Measurements from ENCODE around the gene SAMD13.
"Not testable (repeated sequence)": the region's sequence is repeated elsewhere in the genome, so short reads cannot be mapped to it uniquely, and the experiment has no call there.

The SAMD13 gene

GRCh38 chr1:84280912-84281311, 20.6 kb upstream of the SAMD13 start:
- DNase-seq (ENCODE audit: low read depth) = no peak
- no peak overlapping the region for H3K4me3 ChIP-seq (ENCODE audit: control insufficient read depth, low read depth, low read length)
- TF ChIP-seq CTCF (conservative IDR thresholded peaks at IDR 0.05; ENCODE audit: control insufficient read depth, insufficient read depth, low read depth, low read length) = no peak

GRCh38 chr1:84282780-84283333, 18.7 kb upstream of the SAMD13 start:
- no peak overlapping the region for H3K4me3 ChIP-seq (ENCODE audit: control insufficient read depth, low read depth, low read length)
- TF ChIP-seq CTCF (conservative IDR thresholded peaks at IDR 0.05; ENCODE audit: control insufficient read depth, insufficient read depth, low read depth, low read length) = no peak
- DNase-seq (ENCODE audit: low read depth) = no peak

GRCh38 chr1:84283381-84283780, 18.1 kb upstream of the SAMD13 start:
- TF ChIP-seq CTCF (conservative IDR thresholded peaks at IDR 0.05; ENCODE audit: control insufficient read depth, insufficient read depth, low read depth, low read length) = no peak
- DNase-seq (ENCODE audit: low read depth) = no peak
- no peak overlapping the region for H3K4me3 ChIP-seq (ENCODE audit: control insufficient read depth, low read depth, low read length)

GRCh38 chr1:84286071-84286470, 15.4 kb upstream of the SAMD13 start:
- peak; percentile 58 for DNase-seq (ENCODE audit: low read depth)
- TF ChIP-seq CTCF (conservative IDR thresholded peaks at IDR 0.05; ENCODE audit: control insufficient read depth, insufficient read depth, low read depth, low read length) = no peak
- no peak overlapping the region for H3K4me3 ChIP-seq (ENCODE audit: control insufficient read depth, low read depth, low read length)

- not testable (repeated sequence) for DNase-seq (ENCODE audit: low read depth); H3K4me3 ChIP-seq (ENCODE audit: control insufficient read depth, low read depth, low read length)
These were observed 14.1 kb upstream of the SAMD13 start for GRCh38 chr1:84287389-84287788.

GRCh38 chr1:84289169-84289785, 12.2 kb upstream of the SAMD13 start:
- no peak overlapping the region for H3K4me3 ChIP-seq (ENCODE audit: control insufficient read depth, low read depth, low read length)
- no peak for TF ChIP-seq CTCF (conservative IDR thresholded peaks at IDR 0.05; ENCODE audit: control insufficient read depth, insufficient read depth, low read depth, low read length)
- no peak for DNase-seq (ENCODE audit: low read depth)

- no peak for DNase-seq (ENCODE audit: low read depth)
- no peak overlapping the region for H3K4me3 ChIP-seq (ENCODE audit: control insufficient read depth, low read depth, low read length)
- no peak for TF ChIP-seq CTCF (conservative IDR thresholded peaks at IDR 0.05; ENCODE audit: control insufficient read depth, insufficient read depth, low read depth, low read length)
These were observed 9.4 kb upstream of the SAMD13 start for GRCh38 chr1:84291882-84292655.
